K562 (cell line): Measurements from ENCODE around the gene MRPL55. TPM values are rescaled to one million over a fixed set of nuclear protein-coding genes. Genes with fewer than 3 reads are reported as not detected.
A peak's percentile ranks its signal among the peaks of the same experiment; 100 is the strongest.

ENCODE experiments used
- ATF3 ChIP-seq, 2 experiments: fragments of 450-650 bp in 1 of 2; sonication (generic) in 1 of 2; formaldehyde crosslinking in 1 of 2; IDR thresholded peaks in 1 of 2; conservative IDR thresholded peaks in 1 of 2; 2 replicates each; pipeline versions ENCODE4 v1.6.1 to v1.8.1; 2016 to 2023; ENCODE audit warnings: mild to moderate bottlenecking in 2 of 2, moderate library complexity in 2 of 2, inconsistent platforms in 1 of 2, missing genetic modification reagents in 1 of 2
- BHLHE40 ChIP-seq: IDR thresholded peaks from 2 replicates; pipeline ENCODE4 v1.6.1; 2011; ENCODE audit warnings: low read length, improper control_type of control experiment
- HMBOX1 ChIP-seq: sonication (generic); IDR thresholded peaks from 2 replicates; pipeline ENCODE4 v1.6.1; 2016
- KDM5B ChIP-seq: fragments of 200-600 bp; sonication (generic); IDR thresholded peaks from 2 replicates; pipeline ENCODE4 v1.6.1; 2012; ENCODE audit warnings: low read depth, mild to moderate bottlenecking, moderate library complexity, low read length, control low read depth, inconsistent platforms; ENCODE audit not compliant: insufficient replicate concordance
- MAZ ChIP-seq, 2 experiments: fragments of 450-650 bp in 1 of 2; sonication (generic) in 1 of 2; formaldehyde crosslinking; IDR thresholded peaks in 1 of 2; conservative IDR thresholded peaks in 1 of 2; 2 replicates each; pipeline versions ENCODE4 v1.4.0 to v1.5.0; 2020; ENCODE audit warnings: mild to moderate bottlenecking in 1 of 2, missing genetic modification reagents in 1 of 2
- MLX ChIP-seq, 2 experiments: fragments of 450-650 bp in 1 of 2; sonication (generic) in 1 of 2; formaldehyde crosslinking; conservative IDR thresholded peaks; 2 replicates each; pipeline versions ENCODE4 v1.4.0 to v1.8.1; 2020 to 2022; ENCODE audit warnings: mild to moderate bottlenecking in 1 of 2, missing genetic modification reagents in 1 of 2
- RBM25 ChIP-seq: fragments of 200-400 bp; formaldehyde crosslinking; IDR thresholded peaks from 2 replicates; pipeline ENCODE4 v1.6.1; 2018; ENCODE audit warnings: low read length, low read depth, moderate library complexity; ENCODE audit not compliant: severe bottlenecking
- STAT5A ChIP-seq: IDR thresholded peaks from 2 replicates; pipeline ENCODE4 v1.6.1; 2012; ENCODE audit warnings: low read length, inconsistent platforms, borderline replicate concordance
- TRIM28 ChIP-seq: fragments of 450-650 bp; IDR thresholded peaks from 2 replicates; pipeline ENCODE4 v1.6.1; 2017
- UBTF ChIP-seq, 2 experiments: IDR thresholded peaks; 2 replicates each; pipeline ENCODE4 v1.6.1; 2012; ENCODE audit warnings: improper control_type of control experiment in 2 of 2, low read depth in 2 of 2, low read length in 2 of 2, borderline replicate concordance in 1 of 2
- ZNF518B ChIP-seq: fragments of 250-450 bp; sonication (Bioruptor Pico); IDR thresholded peaks from 2 replicates; pipeline ENCODE4 v1.5.0; 2021; ENCODE audit warnings: mild to moderate bottlenecking, moderate library complexity
- ZNF561 ChIP-seq: fragments of 450-650 bp; formaldehyde crosslinking; conservative IDR thresholded peaks from 2 replicates; pipeline ENCODE4 v1.4.0; 2020; ENCODE audit warnings: mild to moderate bottlenecking, moderate library complexity
- ZNF589 ChIP-seq: fragments of 200-800 bp; sonication (Bioruptor generic); IDR thresholded peaks from 2 replicates; pipeline ENCODE4 v1.6.1; 2016; ENCODE audit warnings: low read depth, missing genetic modification characterization, missing compliant biosample characterization
- ZNF717 ChIP-seq: fragments of 250-450 bp; sonication (Bioruptor Pico); IDR thresholded peaks from 2 replicates; pipeline ENCODE4 v1.5.0; 2021
- polyA plus RNA-seq, 8 experiments: library from polyadenylated mRNA; depleted of rRNA in 4 of 8; stranded (reverse) in 5 of 8; unstranded in 3 of 8; fragments of >200 nt; fragmentation: Nextera tagmentation in 2 of 8; fragmentation: Illumina TruSeq in 1 of 8; extraction: Ambion mirVana in 2 of 8; extraction: Trizol in 1 of 8; gene quantifications; 2 replicates each; pipeline versions ENCODE4 v1.2.1 to v1.2.3, GENCODE V29; 2011 to 2014; ENCODE audit warnings: inconsistent platforms in 1 of 8, missing spikeins in 1 of 8
- total RNA-seq, 7 experiments: library from RNA; depleted of rRNA in 6 of 7; stranded (reverse); fragments of >200 nt in 6 of 7; fragmentation: Illumina TruSeq in 2 of 7; extraction: Trizol in 2 of 7; gene quantifications; 2 replicates each; pipeline versions ENCODE4 v1.2.1 to v1.2.3, GENCODE V29; 2011 to 2021; ENCODE audit warnings: low replicate concordance in 1 of 7

MRPL55 gene
- total and polyA plus RNA-seq, 9 of the 15 experiments (the other 6 are each of a cell fraction or from before 2014, with no cell fraction given): 34.9 to 228 (median 81.0) TPM

GRCh38 chr1:228109073-228109961, at the start of gene MRPL55 (continued):
- no peak for TF ChIP-seq ZNF518B (CRISPR knock-in tag)
- peak; percentile 35; the same call in 1 of the 2 replicates for TF ChIP-seq BHLHE40
- peak; percentile 82 to 87 for TF ChIP-seq MAZ (CRISPR knock-in tag; conservative IDR thresholded peaks at IDR 0.05 in 1 of 2, IDR thresholded peaks at IDR 0.05 in 1 of 2)
- no peak for TF ChIP-seq ZNF561
- no peak for TF ChIP-seq TRIM28
- TF ChIP-seq ZNF717 (CRISPR knock-in tag): no peak
- TF ChIP-seq RBM25: no peak
- TF ChIP-seq ATF3 (IDR thresholded peaks at IDR 0.05): peak; percentile 96
- TF ChIP-seq ATF3 (CRISPR knock-in tag; conservative IDR thresholded peaks at IDR 0.05): peak; percentile 36
- no peak for TF ChIP-seq ZNF589 (CRISPR knock-in tag)
- TF ChIP-seq UBTF (IDR thresholded peaks at IDR 0.05; ENCODE audit: borderline replicate concordance in 1 of 2, low read depth in 2 of 2, low read length in 2 of 2): 0 out of 4 replicates have a peak, but pooled peaks of 1 of the 2 experiments have one; percentile 52
- TF ChIP-seq MLX (CRISPR knock-in tag; conservative IDR thresholded peaks at IDR 0.05): no peak
- no peak; the same call in 1 of the 2 replicates for TF ChIP-seq STAT5A
- TF ChIP-seq KDM5B: peak; percentile 96
- TF ChIP-seq HMBOX1: no peak
